CD4-positive, CD25-positive, alpha-beta regulatory T cell (primary cell): ENCODE data around the gene VDAC1. TPM values are rescaled to one million over a fixed set of nuclear protein-coding genes. Genes with fewer than 3 reads are reported as not detected.

Source experiments
- ATAC-seq, 2 donors: fragments of 150-1000 bp; cut with Tn5 transposase; one replicate each; pipeline ENCODE4 v1.10.0; 2021; ENCODE audit warnings: low read depth in 2 of 2, moderate number of reproducible peaks in 2 of 2, moderate library complexity in 1 of 2
- DNase-seq, 3 donors: peaks; one replicate each; pipeline versions ENCODE4 v3.0.0 to v3.0.0-alpha.2; 2012 to 2022; ENCODE audit warnings: mixed read lengths in 1 of 3
- H3K27ac ChIP-seq: one replicate; pipeline ENCODE4 v1.7.0; 2013; ENCODE audit warnings: mild to moderate bottlenecking, low read length; ENCODE audit not compliant: insufficient read depth, poor library complexity, severe bottlenecking
- H3K27me3 ChIP-seq: one replicate; pipeline ENCODE4 v1.7.0; 2013; ENCODE audit warnings: low read length; ENCODE audit not compliant: control insufficient read depth, insufficient read depth
- H3K36me3 ChIP-seq: one replicate; pipeline ENCODE4 v1.7.0; 2013; ENCODE audit warnings: mild to moderate bottlenecking, low read length, moderate library complexity; ENCODE audit not compliant: control insufficient read depth, insufficient read depth
- H3K4me1 ChIP-seq: 2 replicates; pipeline ENCODE4 v1.7.0; 2013; ENCODE audit warnings: mild to moderate bottlenecking, low read length; ENCODE audit not compliant: insufficient read depth, control insufficient read depth, poor library complexity, severe bottlenecking
- H3K4me3 ChIP-seq: one replicate; pipeline ENCODE4 v1.7.0; 2013; ENCODE audit warnings: low read depth, mild to moderate bottlenecking, low read length, moderate library complexity
- H3K9me3 ChIP-seq, 2 experiments: 1 replicate in 1 of 2; 2 replicates in 1 of 2; pipeline ENCODE4 v1.7.0; 2013; ENCODE audit warnings: low read length in 2 of 2, mild to moderate bottlenecking in 1 of 2, moderate library complexity in 1 of 2; ENCODE audit not compliant: control insufficient read depth in 2 of 2
- H3K27ac Mint-ChIP-seq, 3 donors: one replicate each; pipeline ENCODE4 v1.8.0; 2020 to 2022; ENCODE audit warnings: mild to moderate bottlenecking in 3 of 3, mixed read lengths in 3 of 3, moderate library complexity in 2 of 3
- H3K27me3 Mint-ChIP-seq: one replicate; pipeline ENCODE4 v1.8.0; 2022; ENCODE audit warnings: mild to moderate bottlenecking, mixed read lengths
- H3K36me3 Mint-ChIP-seq: one replicate; pipeline ENCODE4 v1.8.0; 2020; ENCODE audit warnings: mixed read lengths
- H3K4me1 Mint-ChIP-seq, 4 donors: one replicate each; pipeline ENCODE4 v1.8.0; 2020 to 2022; ENCODE audit warnings: mixed read lengths in 4 of 4, mild to moderate bottlenecking in 1 of 4
- H3K4me3 Mint-ChIP-seq, 4 donors: one replicate each; pipeline ENCODE4 v1.8.0; 2020 to 2022; ENCODE audit warnings: mild to moderate bottlenecking in 4 of 4, mixed read lengths in 4 of 4, moderate library complexity in 3 of 4
- H3K9me3 Mint-ChIP-seq, 7 donors: one replicate each; pipeline ENCODE4 v1.8.0; 2020 to 2022; ENCODE audit warnings: mixed read lengths in 7 of 7, mild to moderate bottlenecking in 3 of 7, moderate library complexity in 2 of 7
- polyA plus RNA-seq, 4 donors: library from polyadenylated mRNA; unstranded; fragments of 300-500 nt; fragmentation: Illumina TruSeq; gene quantifications; one replicate each; pipeline ENCODE4 v1.2.3, GENCODE V29; 2021
- total RNA-seq: library from RNA; stranded (reverse); gene quantifications from one replicate; pipeline ENCODE4 v1.2.3, GENCODE V29; 2022

The VDAC1 gene
- total and polyA plus RNA-seq, 5 donors from 2014 or later, result 56.0 to 104 (median 93.9) TPM

- Mint-ChIP-seq H3K9me3 (no peaks in the 10 kb centered on the region), H3K4me3 (no peak overlapping the region), H3K27ac (no peak overlapping the region), H3K36me3 (no peaks in the 10 kb centered on the region), H3K4me1 (peaks cover 0 to 8% (median under 1%) of the 10 kb centered on the region in 4 donors), H3K27me3 (peaks cover 5% of the 10 kb centered on the region)
- no peak overlapping the region for H3K27ac ChIP-seq
- ATAC-seq (no peak), DNase-seq (no peak)
- H3K4me3 ChIP-seq, result no peak overlapping the region
- H3K9me3 ChIP-seq, result no peaks in the 10 kb centered on the region
- no peaks in the 10 kb centered on the region for H3K27me3 ChIP-seq
- no peaks in the 10 kb centered on the region for H3K36me3 ChIP-seq
- H3K4me1 ChIP-seq, result no peaks in the 10 kb centered on the region
These were observed 80.4 kb downstream of the VDAC1 start for GRCh38 chr5:133924221-133924920.

DNA sequence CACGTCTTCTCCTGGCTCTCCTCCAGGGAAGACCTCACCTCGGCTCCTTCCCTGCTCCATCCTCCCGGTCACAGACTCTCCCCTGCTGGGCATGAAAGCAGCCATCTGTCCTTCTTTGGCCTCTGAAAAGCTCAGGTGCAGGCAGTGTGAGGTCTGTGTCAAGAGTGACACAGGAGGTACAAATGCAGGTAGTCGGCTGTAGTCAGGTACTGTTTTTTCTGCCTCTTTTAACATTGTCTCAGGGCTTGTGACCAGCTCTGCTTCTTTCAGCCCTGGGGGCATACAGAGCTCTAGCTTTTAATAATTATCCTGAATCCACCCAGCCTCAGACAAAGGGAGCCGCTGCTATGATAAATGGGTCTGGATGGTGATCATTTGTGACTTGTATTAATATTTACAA lies 82.8 kb downstream of the VDAC1 start:
- H3K27me3 Mint-ChIP-seq, result peaks cover 10% of the 10 kb centered on the region

More for the DNA sequence above, 82.8 kb downstream of the VDAC1 start:
- Histone ChIP-seq H3K4me1 (no peaks in the 10 kb centered on the region), H3K27ac (no peak overlapping the region), H3K36me3 (no peaks in the 10 kb centered on the region), H3K27me3 (no peaks in the 10 kb centered on the region), H3K4me3 (no peak overlapping the region), H3K9me3 (no peaks in the 10 kb centered on the region)
- ATAC-seq (no peak), DNase-seq (no peak)
- Mint-ChIP-seq H3K9me3 (no peaks in the 10 kb centered on the region), H3K27ac (no peak overlapping the region), H3K36me3 (no peaks in the 10 kb centered on the region), H3K4me3 (no peak overlapping the region), H3K4me1 (peaks cover 0 to 2% (median 0%) of the 10 kb centered on the region in 4 donors)

Other genes with a start within 250 kb of the VDAC1 start
- 12.9 TPM for gene C5orf15, start 36.4 kb downstream of the VDAC1 start, total RNA-seq
- 10 to 100 TPM; 24.0 to 34.8 (median 26.8) TPM for gene C5orf15, start 36.4 kb downstream of the VDAC1 start, polyA plus RNA-seq
- 234 TPM for gene TCF7, start 109.7 kb upstream of the VDAC1 start, total RNA-seq
- gene TCF7, start 109.7 kb upstream of the VDAC1 start, polyA plus RNA-seq, result 100 to 1,000 TPM in 1 of 4 donors, 10 to 100 TPM in 3; 55.4 to 118 (median 79.9) TPM
- 310 TPM for gene SKP1, start 172.0 kb upstream of the VDAC1 start, total RNA-seq
- 1,000 to 10,000 TPM; 1,181 to 1,272 (median 1,236) TPM for gene SKP1, start 172.0 kb upstream of the VDAC1 start, polyA plus RNA-seq
- gene PPP2CA, start 221.1 kb upstream of the VDAC1 start, total RNA-seq, result 223 TPM
- gene PPP2CA, start 221.1 kb upstream of the VDAC1 start, polyA plus RNA-seq, result 100 to 1,000 TPM; 221 to 276 (median 243) TPM